C1 segment of cervical spinal cord (tissue), 14 donors: ENCODE data around the gene GSDME.
"Not testable (repeated sequence)": the region's sequence is repeated elsewhere in the genome, so short reads cannot be mapped to it uniquely, and the experiment has no call there.

Experiments
- DNase-seq, 14 donors: peaks; one replicate each; lab custom pipeline; 2025; lab: John Stamatoyannopoulos, UW

The GSDME gene

DNA sequence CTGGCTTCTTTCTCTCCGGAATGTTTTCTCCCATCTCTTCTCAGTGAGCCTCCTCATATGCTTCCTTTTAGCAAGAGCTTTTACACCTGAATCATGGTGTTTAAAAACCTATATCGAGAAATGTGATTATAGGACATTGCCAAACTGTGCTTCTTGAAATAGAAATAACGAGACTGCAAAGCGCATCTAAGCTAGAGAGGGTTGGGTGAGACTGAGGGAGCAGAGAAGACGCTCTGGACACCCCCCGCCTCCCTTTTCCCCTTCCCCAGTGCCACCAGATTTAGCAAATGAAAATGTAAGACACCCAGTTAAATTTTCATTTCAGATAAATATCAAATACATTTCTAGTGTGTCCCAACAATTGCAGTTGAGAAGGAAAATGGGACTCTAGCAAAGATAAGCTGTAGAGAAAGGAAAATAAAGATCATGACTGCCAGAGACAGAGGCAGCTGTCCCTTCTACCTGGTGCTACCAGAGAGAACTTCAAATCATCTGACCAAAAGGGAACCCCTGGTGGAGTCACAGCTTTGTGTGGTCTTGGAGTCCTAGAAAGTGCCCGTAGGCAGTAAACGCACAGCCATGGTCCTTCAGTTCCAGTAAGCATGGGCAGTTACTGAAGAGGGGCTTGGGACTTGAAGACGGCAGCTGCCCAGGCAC lies 14.6 kb downstream of the GSDME start:
- no peak for DNase-seq

DNA sequence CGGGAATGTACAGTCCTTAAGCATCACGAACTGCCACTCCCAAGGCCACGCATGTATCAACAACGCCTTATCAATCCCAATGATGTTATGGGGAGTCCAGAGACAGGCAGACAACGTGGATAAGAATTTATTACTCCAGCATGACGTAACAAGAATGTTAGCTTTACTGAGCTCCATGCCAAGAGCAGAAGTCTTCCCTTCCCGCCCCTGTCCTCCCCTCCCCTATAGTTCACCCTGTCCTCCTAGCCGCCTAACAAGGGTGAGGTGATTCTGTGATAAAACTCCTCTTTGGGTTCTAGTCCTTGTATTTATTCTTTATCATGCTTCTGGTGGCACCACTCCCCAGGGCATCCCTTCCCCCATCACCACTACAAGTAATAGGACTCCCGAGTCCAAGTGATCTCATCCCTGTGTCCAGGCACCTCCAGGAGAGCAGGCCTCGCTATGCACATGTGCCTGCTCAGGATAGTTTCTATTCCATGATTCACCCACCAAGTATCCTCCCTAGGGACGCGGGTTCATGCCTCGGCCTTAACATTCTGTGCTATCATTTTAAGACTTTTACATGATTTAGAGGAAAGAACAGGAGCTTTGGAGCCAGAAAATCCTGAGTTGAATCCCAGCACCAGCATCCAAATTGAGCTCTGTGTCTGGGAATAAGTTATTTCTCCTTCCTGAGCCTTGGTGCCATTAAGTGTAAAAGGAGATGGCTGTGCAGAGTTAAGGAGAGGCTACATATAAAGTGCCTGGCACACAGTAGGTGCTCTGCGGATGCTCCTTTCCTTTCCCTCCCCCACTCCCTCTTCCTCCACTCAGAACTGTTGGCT lies 15.4 kb downstream of the GSDME start:
- DNase-seq = no peak

DNA sequence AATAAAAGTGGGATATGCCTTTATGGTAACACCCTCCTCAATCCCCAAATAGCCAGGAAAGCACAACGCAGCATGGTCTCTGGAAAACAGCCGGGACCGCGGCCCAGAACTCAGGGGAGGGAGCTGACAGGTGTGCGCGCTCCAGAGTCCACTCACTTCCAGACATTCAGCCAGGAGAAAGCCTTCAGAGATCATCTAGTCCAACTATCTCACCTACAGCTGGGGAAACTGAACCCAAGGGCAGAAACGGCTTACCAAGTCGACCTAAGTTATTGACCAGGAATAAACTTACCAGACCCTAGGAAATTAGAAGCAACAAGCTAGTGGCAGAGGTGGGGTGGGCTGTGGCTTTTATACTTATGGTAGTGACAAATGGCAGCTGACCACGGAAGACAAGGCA lies 16.4 kb downstream of the GSDME start:
- no peak for DNase-seq

DNA sequence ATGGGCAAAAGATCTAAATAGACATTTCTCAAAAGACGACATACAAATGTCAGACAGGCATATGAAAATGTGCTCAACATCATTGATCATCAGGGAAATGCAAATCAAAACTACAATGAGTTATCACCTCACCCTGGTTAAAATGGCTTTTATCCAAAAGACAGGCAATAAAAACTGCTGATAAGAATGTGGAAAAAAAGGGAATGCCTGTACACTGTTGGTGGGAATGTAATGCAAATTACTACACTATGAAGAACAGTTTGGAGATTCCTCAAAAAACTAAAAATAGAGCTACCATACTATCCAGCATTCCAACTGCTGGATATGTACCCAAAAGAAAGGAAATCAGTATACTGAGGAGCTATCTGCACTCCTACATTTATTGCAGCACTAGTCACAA lies 18.0 kb downstream of the GSDME start:
- no peak for DNase-seq

DNA sequence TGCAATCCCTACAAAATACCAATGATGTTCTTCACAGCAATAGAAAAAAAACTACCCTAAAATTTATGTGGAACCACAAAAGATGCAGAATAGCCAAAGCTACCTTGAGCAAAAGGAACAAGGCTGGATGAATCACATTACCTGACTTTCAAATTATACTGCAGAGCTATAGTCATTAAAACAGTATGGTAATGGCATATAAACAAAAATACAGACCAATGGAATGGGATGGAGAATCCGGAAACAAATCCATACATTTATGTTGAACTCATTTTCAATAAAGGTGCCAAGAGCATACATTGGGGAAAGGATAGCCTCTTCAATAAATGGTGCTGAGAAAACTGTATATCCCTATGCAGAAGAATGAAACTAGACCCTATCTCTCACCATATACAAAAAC lies 18.7 kb downstream of the GSDME start:
- DNase-seq = no peak

DNA sequence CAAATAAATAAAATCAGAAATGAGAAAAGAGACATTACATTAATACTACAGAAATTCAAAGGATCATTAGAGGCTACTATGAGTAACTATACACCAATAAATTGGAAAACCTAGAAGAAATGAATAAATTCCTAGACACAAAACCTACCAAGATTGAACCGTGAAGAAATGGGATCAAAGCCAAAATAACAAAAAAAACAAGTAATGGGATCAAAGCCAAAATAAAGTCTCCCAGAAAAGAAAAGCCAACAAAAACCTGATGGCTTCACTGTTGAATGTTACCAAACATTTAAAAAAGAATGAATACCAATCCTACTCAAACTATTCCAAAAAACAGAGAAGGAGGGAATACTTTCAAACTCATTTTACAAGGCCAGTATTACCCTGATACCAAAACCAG lies 20.0 kb downstream of the GSDME start:
- DNase-seq = no peak

DNA sequence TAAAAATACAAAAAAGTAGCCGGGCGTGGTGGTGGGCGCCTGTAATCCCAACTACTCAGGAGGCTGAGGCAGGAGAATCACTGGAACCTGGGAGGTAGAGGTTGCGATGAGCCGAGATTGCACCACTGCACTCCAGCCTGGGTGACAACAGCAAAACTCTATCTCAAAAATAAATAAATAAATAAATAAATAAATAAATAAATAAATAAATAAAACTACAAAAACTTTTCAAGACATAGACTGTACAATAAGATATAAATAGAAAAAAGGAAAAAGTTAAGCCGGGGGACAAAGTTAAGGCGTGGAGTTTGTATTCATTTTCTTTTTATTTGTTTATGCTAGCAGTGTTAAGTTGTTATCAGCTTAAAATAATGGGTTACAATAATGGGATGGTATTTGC lies 21.7 kb downstream of the GSDME start:
- not testable (repeated sequence) for DNase-seq

DNA sequence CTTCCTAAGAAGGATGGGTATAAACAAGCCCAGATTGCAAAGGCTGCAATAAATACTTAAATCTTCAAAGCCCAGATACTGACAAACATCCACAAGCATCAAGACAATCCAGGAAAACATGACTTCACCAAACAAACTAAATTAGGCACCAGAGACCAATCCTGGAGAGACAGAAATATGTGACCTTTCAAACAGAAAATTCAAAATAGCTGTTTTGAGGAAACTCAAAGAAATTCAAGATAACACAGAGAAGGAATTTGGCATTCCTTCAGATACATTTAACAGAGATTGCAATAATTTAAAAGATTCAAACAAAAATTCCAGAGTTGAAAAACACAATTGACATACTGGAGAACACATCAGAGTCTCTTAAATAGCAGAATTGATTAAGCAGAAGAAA lies 23.0 kb downstream of the GSDME start:
- DNase-seq = no peak

DNA sequence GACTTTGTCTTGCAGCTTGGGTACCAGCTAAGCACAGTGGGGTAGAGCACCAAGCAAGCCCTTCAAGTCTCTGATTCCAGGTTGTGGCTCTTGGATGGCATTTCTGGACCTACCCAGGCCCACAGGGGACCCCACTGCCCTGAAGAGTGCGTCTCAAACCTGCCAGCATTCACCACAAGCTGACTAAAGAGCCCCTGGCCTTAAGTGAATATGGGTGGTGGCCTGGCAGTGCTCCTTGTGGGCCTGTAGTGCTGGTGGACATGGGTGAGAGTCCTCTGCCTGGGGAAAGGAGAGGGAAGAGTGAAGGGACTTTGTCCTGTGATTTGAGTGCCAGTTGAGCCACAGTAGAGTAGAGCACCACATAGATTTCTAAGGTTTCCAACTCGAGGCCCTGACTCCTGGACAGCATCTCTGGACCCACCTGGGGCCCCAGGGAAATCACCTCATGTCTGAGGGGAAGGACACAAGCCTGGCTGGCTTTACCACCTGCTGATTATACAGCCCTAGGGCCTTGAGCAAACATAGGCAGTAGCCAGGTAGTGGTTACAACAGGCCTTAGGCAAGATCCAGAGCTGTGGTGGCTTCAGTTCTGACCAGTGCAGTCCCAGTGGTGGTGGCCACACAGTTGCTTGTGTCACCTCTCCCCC lies 23.7 kb downstream of the GSDME start:
- no peak for DNase-seq

DNA sequence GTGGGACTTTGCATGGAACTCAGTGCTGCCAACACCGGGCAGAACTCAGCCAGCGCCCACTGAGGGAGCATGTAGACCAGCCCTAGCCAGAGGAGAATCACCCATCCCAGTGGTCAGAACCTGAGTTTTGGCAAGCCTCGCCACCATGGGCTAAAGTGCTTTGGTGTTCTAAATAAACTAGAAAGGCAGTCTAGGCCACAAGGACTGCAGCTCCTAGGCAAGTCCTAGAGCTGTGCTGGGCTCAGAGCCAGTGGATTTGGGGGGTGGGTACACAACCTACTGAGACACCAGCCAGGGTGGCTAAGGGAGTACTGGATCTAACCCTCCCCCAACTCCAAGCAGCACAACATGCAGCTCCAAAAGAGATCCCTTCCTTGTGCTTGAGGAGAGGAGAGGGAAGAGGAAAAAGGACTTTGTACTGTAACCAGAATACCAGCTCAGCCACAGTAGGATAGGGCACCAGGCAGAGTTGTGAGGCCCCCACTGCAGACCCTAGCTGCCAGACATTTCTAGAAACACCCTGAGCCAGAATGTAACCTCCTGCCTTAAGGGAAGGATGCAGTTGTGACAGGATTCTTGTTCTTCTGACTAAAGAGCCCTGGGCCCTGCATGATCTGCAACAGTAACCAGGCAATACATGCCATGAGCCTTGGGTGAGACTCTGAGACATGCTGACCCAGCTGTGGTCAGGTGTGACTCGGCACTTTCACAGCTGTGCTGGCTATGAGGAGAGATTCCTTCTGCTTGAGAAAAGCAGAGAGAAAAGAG lies 24.4 kb downstream of the GSDME start:
- DNase-seq = no peak

DNA sequence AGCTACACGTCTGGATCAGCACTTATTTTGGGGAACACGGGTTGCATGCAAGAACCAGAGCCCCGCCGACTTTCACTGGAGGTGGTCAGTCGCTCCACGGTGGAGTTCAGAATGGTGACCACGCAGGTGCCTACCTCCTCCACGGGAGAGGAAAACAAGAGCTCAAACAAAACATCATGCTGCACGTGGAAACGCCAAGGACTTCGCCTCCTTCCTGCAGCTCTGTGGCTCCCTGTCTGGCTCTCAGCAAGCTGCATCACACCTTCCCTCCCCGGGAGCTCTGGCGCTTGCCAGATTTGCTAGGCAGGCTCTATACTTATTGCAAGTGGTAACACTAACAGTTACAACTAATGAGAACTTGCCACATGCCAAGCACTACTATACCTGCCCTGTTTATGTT lies 26.0 kb downstream of the GSDME start:
- no peak for DNase-seq

DNA sequence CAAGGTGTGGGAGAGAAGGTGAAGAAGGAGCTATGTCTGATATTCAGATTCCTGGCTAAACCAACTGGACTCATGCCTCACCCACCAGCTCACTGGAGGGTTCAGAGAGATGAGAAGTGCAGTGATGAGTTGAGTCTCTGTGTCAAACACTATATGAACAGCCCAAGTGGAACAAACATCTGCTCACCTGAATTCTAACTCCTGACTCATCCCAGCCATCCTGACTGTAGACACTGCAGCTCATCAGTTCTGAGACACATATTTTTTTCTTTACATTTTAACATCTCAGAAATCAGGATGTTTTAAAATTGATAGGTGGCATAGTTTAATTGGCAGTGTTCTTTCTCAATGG lies 27.3 kb downstream of the GSDME start:
- no peak for DNase-seq

DNA sequence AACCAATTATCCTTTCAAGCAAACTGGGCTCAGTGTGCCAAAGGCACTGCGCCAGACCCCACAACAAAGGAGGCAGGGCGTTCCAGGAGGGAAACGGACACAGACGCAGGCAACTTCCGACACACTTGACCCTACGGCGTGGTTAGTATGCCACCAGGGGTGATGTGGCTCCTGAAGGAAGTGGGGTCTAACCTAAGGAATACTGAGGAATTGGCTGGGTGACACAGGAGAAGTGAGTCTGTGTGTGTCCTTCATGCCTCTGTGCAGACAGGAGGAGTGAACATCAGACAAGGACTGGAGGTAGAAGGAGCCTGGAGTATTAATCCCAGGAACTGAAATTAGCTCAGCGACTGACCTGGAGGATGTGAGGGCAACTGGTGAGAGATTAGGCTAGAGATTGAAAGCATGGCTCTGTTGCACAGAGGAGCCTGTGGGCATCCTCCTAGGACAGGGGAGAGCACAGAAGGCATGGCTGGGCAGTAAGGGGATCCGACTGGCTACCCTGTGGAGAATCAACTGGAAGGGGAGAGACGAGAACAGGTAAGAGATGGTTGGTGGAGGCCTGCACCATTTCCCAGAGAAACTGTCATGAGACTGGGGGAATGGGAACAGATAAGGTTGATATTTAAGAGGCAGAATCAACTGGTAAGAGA lies 27.8 kb downstream of the GSDME start:
- DNase-seq = peak in 1 of 14 donors; percentile 25

DNA sequence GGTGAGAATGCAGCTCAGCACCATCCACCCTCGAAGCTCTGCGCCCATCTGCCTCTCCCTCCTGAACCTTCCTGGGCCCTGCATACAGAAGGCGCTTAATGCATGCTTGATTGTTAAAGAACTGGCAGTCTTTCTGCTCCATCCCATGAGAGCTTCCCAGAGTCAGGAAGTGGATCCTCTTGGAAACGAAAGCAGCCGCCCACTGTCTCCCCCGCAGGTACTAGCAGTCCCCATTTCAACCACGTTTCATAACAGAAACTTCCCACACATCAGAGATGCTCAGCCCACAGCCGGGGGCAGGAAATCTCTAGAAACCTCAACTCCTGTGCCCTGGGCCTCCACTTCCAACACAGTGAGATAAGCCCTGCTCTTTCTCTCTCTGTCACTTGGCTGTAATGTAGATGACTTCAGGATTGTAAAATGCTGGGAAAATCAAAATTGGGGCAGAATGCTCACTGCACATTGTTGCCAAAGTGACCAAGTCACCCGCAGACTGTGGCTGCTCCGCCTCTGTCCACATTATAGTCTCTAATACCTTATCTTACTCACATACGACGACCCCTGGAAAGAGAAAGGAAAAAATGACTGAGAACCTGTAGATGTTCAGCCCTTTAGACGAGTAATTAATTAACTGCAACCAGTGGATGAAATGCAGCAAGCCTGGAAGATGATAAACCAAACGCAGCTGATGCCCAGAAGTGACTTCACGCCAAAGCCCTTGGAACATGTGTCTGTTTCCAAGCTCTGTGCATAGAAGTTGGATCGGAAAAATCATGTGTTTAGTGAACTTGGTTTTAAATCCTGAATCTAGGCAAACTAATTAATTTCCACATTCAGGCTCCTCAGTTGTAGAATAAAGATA lies 28.5 kb downstream of the GSDME start:
- DNase-seq = peak in 1 of 14 donors; percentile 25

DNA sequence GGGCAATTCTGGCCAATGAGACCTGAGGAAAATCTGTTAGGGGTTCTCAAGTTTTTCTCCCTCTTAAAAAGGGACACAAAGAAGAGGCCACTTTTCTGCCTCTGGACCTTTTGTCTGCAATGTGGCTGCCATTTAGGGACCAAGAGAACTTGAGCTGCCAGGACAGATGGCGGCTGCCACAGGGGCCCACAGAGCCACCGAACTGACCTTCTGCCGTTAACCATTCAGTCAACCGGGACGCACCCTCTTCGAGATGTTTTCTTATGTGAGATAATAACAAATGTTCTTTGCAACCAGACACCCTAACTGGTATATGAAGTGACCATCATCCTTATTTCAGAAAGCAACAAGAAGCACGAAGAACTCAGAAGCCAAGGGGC lies 29.2 kb downstream of the GSDME start:
- DNase-seq = no peak

DNA sequence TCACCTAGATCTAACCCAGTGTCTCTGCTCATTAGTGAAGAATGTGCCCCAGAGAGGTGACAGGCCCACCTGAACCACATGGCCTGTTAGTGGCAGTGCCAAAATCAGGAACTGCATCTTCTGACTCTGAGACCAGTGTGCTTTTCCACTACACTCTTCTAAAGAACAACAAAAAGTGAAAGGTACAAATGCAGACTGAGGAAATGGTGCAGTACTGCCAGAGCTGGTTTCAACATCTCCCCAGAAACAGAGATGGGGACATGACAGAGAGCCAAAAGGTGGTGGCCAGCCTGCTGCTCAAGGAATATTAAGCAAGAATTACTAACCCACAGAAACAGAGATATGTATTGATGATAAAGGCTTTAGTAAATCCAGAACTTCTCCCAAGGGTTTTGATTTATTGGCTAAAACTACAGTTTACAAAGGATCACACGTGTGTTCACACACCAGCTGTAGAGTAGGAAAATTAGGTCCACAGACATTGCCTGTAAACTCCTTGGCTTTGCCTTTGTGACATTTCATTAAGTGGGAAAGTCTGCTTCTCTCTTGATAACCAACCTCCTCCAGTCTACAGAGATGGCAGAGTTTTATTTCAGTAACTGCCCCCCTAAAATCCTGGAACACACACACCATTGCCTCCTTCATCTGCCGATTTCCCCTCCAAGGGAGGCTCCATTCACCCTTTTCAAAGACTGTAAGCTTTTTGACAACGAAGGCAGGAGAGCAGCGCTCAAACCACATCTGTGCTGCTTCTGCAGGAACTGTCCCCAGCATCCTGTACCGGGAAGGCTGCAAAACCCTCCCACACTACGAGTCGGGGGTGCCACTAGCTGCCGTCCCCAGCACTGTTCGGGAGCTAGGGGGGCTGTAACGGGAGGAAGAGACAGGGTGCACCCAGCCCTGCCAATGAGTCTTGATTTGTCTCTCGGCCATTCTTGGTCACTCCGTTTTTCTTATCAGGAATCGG lies 29.8 kb downstream of the GSDME start:
- no peak for DNase-seq

DNA sequence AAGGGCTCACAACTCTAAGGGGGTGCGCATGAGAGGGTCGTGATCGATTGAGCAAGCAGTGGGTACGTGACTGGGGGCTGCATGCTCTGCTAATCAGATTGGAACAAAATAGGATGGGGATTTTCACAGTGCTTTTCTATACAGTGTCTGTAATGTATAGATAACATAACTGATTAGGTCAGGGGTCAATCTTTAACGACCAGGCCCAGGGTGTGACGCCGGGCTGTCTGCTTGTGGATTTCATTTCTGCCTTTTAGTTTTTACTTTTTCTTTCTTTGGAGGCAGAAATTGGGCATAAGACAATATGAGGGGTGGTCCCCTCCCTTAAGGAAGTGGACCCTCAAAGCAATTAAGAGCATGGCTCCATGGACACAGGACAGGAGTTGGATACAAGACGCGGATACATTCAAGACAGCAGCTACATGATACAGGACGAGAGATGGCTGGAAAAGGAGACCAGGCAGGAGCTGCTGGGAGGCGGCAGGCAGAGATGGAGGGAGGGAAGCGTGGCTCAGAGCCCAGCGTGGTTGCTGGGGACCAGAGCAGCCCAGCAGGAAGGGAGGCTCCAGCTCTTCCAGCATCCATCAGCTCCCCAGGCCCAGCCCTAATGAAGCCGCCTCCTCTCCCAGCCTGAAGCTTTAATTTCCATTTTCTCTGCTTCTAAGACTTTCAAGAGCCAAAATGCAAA lies 31.6 kb downstream of the GSDME start:
- no peak for DNase-seq

DNA sequence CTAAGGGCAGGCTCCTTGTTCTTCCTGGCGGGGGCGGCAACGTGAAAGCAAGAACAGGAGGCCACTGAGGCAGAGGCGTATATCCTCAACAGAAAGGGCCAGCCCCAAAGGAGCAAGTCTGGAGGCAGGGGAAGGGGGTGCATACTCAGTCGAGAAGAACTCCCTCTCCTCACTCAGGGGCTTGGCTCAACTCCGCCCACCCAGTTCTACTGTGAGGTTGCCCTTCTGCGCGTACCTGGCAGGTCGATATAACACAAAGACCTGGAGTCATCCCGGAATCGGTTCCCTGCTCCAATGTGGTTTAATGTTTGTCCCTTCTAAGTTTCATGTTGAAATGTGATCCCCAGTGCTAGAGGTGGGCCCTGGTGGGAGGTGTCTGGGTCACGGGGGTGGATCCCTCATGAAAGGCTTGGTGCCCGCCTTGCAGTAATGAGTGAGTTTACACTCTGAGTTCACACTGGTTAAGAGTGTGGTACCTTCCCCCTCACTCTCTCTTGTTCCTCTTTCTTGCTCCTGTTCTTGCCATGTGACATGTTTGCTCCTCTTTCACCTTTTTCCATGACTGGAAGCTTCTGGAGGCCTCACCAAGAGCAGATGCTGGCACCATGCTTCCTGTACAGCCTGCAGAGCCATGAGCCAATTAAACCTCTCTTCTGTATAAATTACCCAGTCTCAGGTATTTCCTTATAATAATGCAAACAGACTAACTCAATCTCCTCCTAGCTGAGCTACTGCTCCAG lies 32.6 kb downstream of the GSDME start:
- no peak for DNase-seq
